ENCODE measurements around the gene FLII. TPM values are rescaled to one million over a fixed set of nuclear protein-coding genes. Genes with fewer than 3 reads are reported as not detected.

The FLII gene
- polyA plus RNA-seq, 1 experiment = 192 TPM

GRCh38 chr17:18213666-18214270, 44.8 kb downstream of the FLII start:
- CTCF ChIA-PET = interaction anchor here (0.7 kb wide), 1 partner anchor 118 kb away, joined by 6 read pairs; no protein-coding TSS in a partner anchor
- POLR2A ChIA-PET = interaction anchor here (0.6 to 1.3 kb wide), 2 partner anchors 10 to 99 kb away, joined by 4 to 8 read pairs; no protein-coding TSS in a partner anchor

GRCh38 chr17:18208092-18208491, 50.4 kb downstream of the FLII start:
- TF ChIP-seq CTCF (IDR thresholded peaks at IDR 0.05; ENCODE audit: low read depth, low read length) = no peak
- ChIA-PET CTCF (no interaction called here), POLR2A (no interaction called here)

More at GRCh38 chr17:18213666-18214270, 44.8 kb downstream of the FLII start:
- no peak for DNase-seq (ENCODE audit: low read depth, low spot score)
- H3K27me3 ChIP-seq (ENCODE audit: control insufficient read depth, insufficient read depth, low read length) = no peaks in the 10 kb centered on the region
- H3K4me3 ChIP-seq (ENCODE audit: low read depth, low read length) = no peak overlapping the region
- no peaks in the 10 kb centered on the region for H3K9me3 ChIP-seq (ENCODE audit: control insufficient read depth, insufficient read depth, low read length)
- no peak for TF ChIP-seq CTCF (IDR thresholded peaks at IDR 0.05; ENCODE audit: low read depth, low read length)
- no peak overlapping the region for H3K27ac ChIP-seq (ENCODE audit: low read depth, low read length)

GRCh38 chr17:18206962-18207361, 51.6 kb downstream of the FLII start:
- CTCF ChIA-PET = interaction anchor here (0.6 to 1.0 kb wide), 2 partner anchors 11 to 69 kb away, joined by 3 to 4 read pairs; no protein-coding TSS in a partner anchor
- TF ChIP-seq CTCF (IDR thresholded peaks at IDR 0.05; ENCODE audit: low read depth, low read length) = no peak
- no peak for DNase-seq (ENCODE audit: low read depth, low spot score)
- no peak overlapping the region for H3K4me3 ChIP-seq (ENCODE audit: low read depth, low read length)
- no peaks in the 10 kb centered on the region for H3K27me3 ChIP-seq (ENCODE audit: control insufficient read depth, insufficient read depth, low read length)
- POLR2A ChIA-PET = no interaction called here
- peak overlapping the region; percentile 31 for H3K27ac ChIP-seq (ENCODE audit: low read depth, low read length)
- H3K9me3 ChIP-seq (ENCODE audit: control insufficient read depth, insufficient read depth, low read length) = no peaks in the 10 kb centered on the region

More at GRCh38 chr17:18208092-18208491, 50.4 kb downstream of the FLII start:
- Histone ChIP-seq H3K9me3 (ENCODE audit: control insufficient read depth, insufficient read depth, low read length) (no peaks in the 10 kb centered on the region), H3K27ac (ENCODE audit: low read depth, low read length) (no peak overlapping the region), H3K27me3 (ENCODE audit: control insufficient read depth, insufficient read depth, low read length) (no peaks in the 10 kb centered on the region), H3K4me3 (ENCODE audit: low read depth, low read length) (no peak overlapping the region)
- no peak for DNase-seq (ENCODE audit: low read depth, low spot score)

- TF ChIP-seq CTCF (IDR thresholded peaks at IDR 0.05; ENCODE audit: low read depth, low read length) = no peak
- CTCF ChIA-PET = no interaction called here
- Histone ChIP-seq H3K27me3 (ENCODE audit: control insufficient read depth, insufficient read depth, low read length) (no peaks in the 10 kb centered on the region), H3K27ac (ENCODE audit: low read depth, low read length) (no peak overlapping the region), H3K9me3 (ENCODE audit: control insufficient read depth, insufficient read depth, low read length) (no peaks in the 10 kb centered on the region), H3K4me3 (ENCODE audit: low read depth, low read length) (no peak overlapping the region)
- no peak for DNase-seq (ENCODE audit: low read depth, low spot score)
- POLR2A ChIA-PET = no interaction called here
Measured at GRCh38 chr17:18205861-18206260, 52.7 kb downstream of the FLII start.

- no peaks in the 10 kb centered on the region for H3K9me3 ChIP-seq (ENCODE audit: control insufficient read depth, insufficient read depth, low read length)
- ChIA-PET CTCF (no interaction called here), POLR2A (interaction anchor here (1.3 kb wide), 1 partner anchor 10 kb away, joined by 8 read pairs; no protein-coding TSS in a partner anchor)
- no peak for DNase-seq (ENCODE audit: low read depth, low spot score)
- H3K27me3 ChIP-seq (ENCODE audit: control insufficient read depth, insufficient read depth, low read length) = no peaks in the 10 kb centered on the region
- no peak overlapping the region for H3K4me3 ChIP-seq (ENCODE audit: low read depth, low read length)
- no peak for TF ChIP-seq CTCF (IDR thresholded peaks at IDR 0.05; ENCODE audit: low read depth, low read length)
- no peak overlapping the region for H3K27ac ChIP-seq (ENCODE audit: low read depth, low read length)
Measured at GRCh38 chr17:18203308-18203707, 55.2 kb downstream of the FLII start.

All from AG04450 (cell line).